T-helper 2 cell (primary cell): ENCODE results near the gene ZBTB20.
"Not testable (repeated sequence)": the region's sequence is repeated elsewhere in the genome, so short reads cannot be mapped to it uniquely, and the experiment has no call there.

Source experiments
- DNase-seq, 5 experiments: peaks; one replicate each; pipeline versions ENCODE4 v3.0.0 to v3.0.0-alpha.2; 2012 to 2022
- total RNA-seq, 2 donors: gene quantifications; one replicate each; lab custom pipeline; 2026; lab: John Stamatoyannopoulos, UW

Gene ZBTB20
- 63.8 to 65.2 reads per million in 2 donors for total RNA-seq

- peak in 4 of 5 experiments; percentile 54 to 88 (median 64) for DNase-seq
Measured at GRCh38 chr3:115146418-115147328, at the start of gene ZBTB20. Gene ZBTB20, minus strand, starts transcription at chr3:115147288.

- DNase-seq = no peak
Measured at GRCh38 chr3:115194476-115194875, 47.4 kb upstream of the ZBTB20 start.

DNA sequence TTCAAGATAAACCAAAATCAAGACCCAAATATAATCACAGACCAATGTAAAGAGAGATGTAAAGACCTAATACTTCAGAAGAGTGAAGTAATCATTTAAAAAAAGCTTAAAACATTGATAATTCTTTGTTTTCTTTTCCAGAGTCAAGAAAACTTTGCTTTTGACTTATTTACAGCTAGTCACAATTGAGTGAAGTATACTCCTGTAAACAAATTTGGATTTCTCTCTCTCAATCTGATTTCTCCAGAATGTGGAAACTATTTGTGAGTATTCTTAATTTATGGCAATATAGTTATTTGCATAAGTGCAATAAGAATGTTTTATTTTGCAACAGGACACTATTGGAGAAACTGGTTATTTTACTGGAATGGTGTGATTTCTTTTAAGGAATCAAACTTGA lies 43.7 kb upstream of the ZBTB20 start:
- DNase-seq = no peak

DNA sequence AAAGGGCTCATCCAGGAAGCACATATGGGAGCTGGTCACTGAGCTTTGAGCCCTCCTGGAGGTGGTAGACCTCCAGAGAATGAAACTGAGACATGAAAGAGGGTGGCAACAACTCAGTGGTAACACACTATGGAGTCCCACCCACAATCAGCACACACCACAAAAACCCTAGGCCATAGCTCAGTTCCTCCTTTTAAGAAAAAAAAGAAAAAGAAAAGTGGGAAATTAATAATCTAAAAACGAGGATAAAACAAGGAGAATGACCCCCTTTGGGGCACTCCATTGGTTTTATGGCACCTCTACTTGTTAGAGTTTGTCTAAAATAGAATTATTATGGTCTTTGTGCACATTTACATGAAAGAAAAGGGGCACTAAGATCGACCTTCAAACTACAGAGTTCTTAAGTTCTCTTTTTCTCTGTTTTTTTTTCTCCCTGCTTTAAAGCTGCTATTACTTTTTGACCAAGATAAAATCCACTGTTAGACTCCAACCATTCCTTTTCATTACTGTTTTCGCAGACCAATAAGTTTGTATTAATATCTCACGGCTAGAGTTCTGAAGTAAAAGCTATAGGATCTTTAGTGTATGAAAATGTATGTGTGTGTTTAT lies 40.2 kb upstream of the ZBTB20 start:
- DNase-seq = no peak

GRCh38 chr3:115186351-115187148 lies 39.5 kb upstream of the ZBTB20 start:
- no peak for DNase-seq

- DNase-seq = not testable (repeated sequence)
Measured at GRCh38 chr3:115184859-115185572, 37.9 kb upstream of the ZBTB20 start.

GRCh38 chr3:115178930-115179329 lies 31.8 kb upstream of the ZBTB20 start:
- DNase-seq = not testable (repeated sequence)

- no peak for DNase-seq
Measured at GRCh38 chr3:115169808-115170207, 22.7 kb upstream of the ZBTB20 start.

DNA sequence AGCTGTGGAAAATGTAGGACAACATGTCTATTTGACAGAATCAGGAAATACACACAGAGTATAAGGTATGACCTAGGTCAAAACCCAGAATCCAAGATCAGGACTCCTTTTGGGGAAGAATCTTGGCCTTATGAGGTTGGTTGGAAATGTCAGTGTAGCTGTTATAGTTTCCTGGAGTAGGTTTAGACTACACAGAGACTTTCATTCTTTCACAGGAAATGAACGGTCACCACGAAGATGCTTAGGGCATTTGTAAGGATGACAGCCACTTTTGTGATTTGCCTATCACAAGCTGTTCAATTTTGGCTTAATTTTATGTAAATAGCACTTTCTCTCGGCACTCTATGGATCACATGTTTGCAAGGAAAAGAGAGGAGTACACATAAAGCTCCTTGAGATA lies 18.6 kb upstream of the ZBTB20 start:
- peak in 2 of 5 experiments; percentile 22 to 42 for DNase-seq

GRCh38 chr3:115165266-115165665 lies 18.2 kb upstream of the ZBTB20 start:
- peak in 2 of 5 experiments; percentile 65 to 90 for DNase-seq

- DNase-seq = peak in 1 of 5 experiments; percentile 44
Measured at GRCh38 chr3:115164374-115165221, 17.5 kb upstream of the ZBTB20 start.

- no peak for DNase-seq
Measured at GRCh38 chr3:115162759-115163158, 15.7 kb upstream of the ZBTB20 start.

- DNase-seq = no peak
Measured at GRCh38 chr3:115161866-115162265, 14.8 kb upstream of the ZBTB20 start.

- DNase-seq = no peak
Measured at GRCh38 chr3:115161168-115161834, 14.2 kb upstream of the ZBTB20 start.

DNA sequence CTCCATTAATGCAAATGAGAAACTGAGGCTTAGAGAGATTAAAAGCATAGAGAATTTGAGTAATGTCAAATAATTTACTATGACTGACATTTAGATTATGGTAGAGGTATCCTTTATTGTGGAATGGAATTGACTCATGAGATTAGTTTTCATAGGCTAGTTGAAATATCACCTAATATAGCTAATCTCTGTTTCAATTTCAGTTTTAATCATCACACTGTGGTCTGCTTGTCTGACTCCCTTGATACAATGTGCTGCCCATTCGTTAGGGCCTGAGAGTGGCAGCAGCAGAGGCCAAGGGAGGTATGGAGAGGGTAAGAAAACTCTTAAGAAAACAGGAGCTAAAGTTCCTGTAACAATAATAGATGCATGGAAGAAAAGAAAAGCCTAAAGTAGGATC lies 13.2 kb upstream of the ZBTB20 start:
- DNase-seq = no peak

DNA sequence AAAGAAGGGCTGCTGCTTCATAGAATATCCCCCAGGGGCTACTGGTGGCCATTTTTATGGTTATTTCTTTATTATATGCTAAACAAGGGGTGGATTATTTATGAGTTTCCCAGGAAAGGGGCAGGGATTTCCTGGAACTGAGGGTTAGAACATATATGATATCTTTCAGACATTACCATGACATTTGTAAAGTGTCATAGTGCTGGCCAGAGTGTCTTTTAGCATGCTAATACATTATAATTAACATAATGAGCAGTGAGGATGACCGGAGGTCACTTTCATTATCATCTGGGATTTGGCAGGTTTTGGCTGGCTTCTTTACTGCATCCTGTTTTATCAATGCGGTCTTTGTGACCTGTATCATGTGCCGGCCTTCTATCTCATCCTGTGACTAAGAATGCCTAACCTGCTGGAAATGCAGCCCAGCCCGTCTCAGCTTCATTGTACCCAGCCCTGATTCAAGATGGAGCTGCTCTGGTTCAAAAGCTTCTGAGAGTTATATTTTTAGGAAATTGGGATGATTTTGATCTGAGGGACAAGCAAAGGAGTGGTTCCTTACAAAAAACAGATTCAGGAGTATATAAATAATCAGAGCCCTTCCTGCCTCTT lies 9.1 kb upstream of the ZBTB20 start:
- DNase-seq = no peak

DNA sequence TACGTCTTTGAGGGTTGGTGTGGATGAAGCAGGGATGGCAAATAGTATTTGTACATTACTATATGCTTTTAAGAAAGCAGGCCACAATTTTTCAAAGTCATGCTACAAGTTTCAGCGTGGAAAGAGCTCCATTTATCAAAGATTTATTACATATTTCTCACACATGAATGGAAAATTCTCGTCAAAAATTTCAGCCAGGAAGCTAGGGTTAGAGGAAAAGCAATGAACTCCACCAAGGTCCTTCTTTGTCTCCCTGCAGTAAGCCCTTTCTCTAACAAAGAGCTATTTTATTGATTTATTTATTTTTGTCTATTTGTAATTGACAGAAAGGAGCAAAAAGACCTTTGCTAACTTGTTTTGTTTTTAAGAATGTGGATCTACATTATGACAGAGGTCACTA lies 7.5 kb upstream of the ZBTB20 start:
- no peak for DNase-seq

- DNase-seq = no peak
Measured at GRCh38 chr3:115151921-115152320, 4.8 kb upstream of the ZBTB20 start.

DNA sequence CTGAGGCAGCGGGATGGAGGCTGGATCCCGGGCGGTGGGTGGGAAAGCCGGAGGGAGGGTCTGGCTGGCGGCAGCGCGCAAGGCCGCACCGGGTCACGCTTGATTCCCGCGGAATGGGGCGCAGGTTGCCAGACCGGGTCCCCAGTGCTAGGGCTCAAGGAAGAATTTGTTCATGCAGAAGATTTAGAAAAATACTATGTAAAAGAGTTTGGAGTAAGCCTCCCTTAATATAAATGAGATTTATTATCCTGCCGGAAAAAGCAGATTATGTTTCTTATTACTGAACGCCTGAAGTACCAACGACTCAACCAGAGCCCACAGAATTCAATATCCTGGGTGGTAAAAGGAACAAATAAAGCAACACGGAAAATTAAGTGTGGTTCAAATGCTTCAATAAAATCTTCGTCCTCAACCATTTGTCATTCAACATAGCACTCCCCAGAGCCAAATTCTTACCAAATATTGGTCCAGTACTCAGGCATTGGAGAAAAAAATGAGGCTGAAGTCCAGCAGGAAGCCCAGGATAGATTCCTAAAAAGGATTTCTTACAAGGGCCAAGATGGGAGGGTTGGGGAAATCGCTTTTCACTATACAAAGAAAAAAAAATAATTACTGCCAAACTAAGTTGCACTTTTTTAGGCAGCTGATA lies 1.2 kb upstream of the ZBTB20 start:
- no peak for DNase-seq
